ENCODE results near the gene LYPLA2. TPM values are rescaled to one million over a fixed set of nuclear protein-coding genes. Genes with fewer than 3 reads are reported as not detected.

The LYPLA2 gene
- polyA plus RNA-seq, 1 of the 3 experiments (the other 2 are of a cell fraction): 109 TPM

- TF ChIP-seq MEF2A (IDR thresholded peaks at IDR 0.05; ENCODE audit: borderline replicate concordance, low read depth): no peak
Measured at GRCh38 chr1:23751815-23752200, 39.1 kb upstream of the LYPLA2 start (continued).

- no peaks in the 10 kb centered on the region for H3K9me3 ChIP-seq
- 73% methylated on average over 1 of the region's 1 CpG for WGBS (ENCODE audit: low lambda C conversion rate)
Measured at GRCh38 chr1:23752909-23753308, 38.0 kb upstream of the LYPLA2 start.

GRCh38 chr1:23756676-23757075 lies 34.3 kb upstream of the LYPLA2 start:
- H3K4me2 ChIP-seq: no peak overlapping the region
- WGBS (ENCODE audit: low lambda C conversion rate): no CpG with 5 or more reads among the region's 3 CpGs
- H3K27me3 ChIP-seq (ENCODE audit: insufficient read depth): no peaks in the 10 kb centered on the region
- H4K20me1 ChIP-seq (ENCODE audit: insufficient read depth): peaks cover 31% of the 10 kb centered on the region; the same call in 1 of the 2 replicates
- peaks cover 89 to 93% of the 10 kb centered on the region in 2 experiments for H3K36me3 ChIP-seq (replicated peaks in 1 of 2; ENCODE audit: control insufficient read depth in 1 of 2, insufficient read depth in 2 of 2, low read length in 1 of 2)
- CTCF ChIA-PET: interaction anchor here (0.9 to 2.3 kb wide), 3 partner anchors 12 to 259 kb away, joined by 3 to 8 read pairs (median 3); no protein-coding TSS in a partner anchor
- H3K9me3 ChIP-seq: no peaks in the 10 kb centered on the region
- no peak overlapping the region for H3K9ac ChIP-seq
- no peak overlapping the region; a peak in 1 of 4 replicates for H3K27ac ChIP-seq (ENCODE audit: low read depth in 2 of 2, low read length in 1 of 2)
- peaks cover 5 to 10% of the 10 kb centered on the region in 2 experiments; a peak in 1 of 4 replicates for H3K4me1 ChIP-seq (ENCODE audit: control insufficient read depth in 1 of 2, insufficient read depth in 2 of 2, low read depth in 1 of 2, low read length in 1 of 2)
- POLR2A ChIA-PET: no interaction called here
- no peak overlapping the region for H3K4me3 ChIP-seq (ENCODE audit: low read depth in 2 of 2, low read length in 1 of 2)
- peaks cover 19% of the 10 kb centered on the region for H3F3A ChIP-seq (replicated peaks; ENCODE audit: insufficient read depth)
- H2AFZ ChIP-seq (ENCODE audit: low read depth): no peak overlapping the region
- DNase-seq: no peak
- peaks cover 26% of the 10 kb centered on the region for H3K79me2 ChIP-seq (ENCODE audit: insufficient read depth)
- no peaks in the 10 kb centered on the region for H3K9me2 ChIP-seq
- no peak for TF ChIP-seq USF1 (IDR thresholded peaks at IDR 0.05; ENCODE audit: borderline replicate concordance, low read depth)
- no peak for TF ChIP-seq SMC3 (IDR thresholded peaks at IDR 0.05; ENCODE audit: low read depth, low read length)
- TF ChIP-seq NRF1 (IDR thresholded peaks at IDR 0.05; ENCODE audit: low read depth, low read length): no peak
- TF ChIP-seq USF2 (IDR thresholded peaks at IDR 0.05; ENCODE audit: borderline replicate concordance, low read depth, low read length): no peak
- TF ChIP-seq GABPA (IDR thresholded peaks at IDR 0.05; ENCODE audit: low read depth): no peak
- TF ChIP-seq REST (IDR thresholded peaks at IDR 0.05; ENCODE audit: low read depth, low read length): no peak
- TF ChIP-seq TEAD4 (IDR thresholded peaks at IDR 0.05; ENCODE audit: borderline replicate concordance, insufficient read depth): no peak

More at GRCh38 chr1:23752909-23753308, 38.0 kb upstream of the LYPLA2 start:
- POLR2A ChIA-PET: no interaction called here
- peaks cover 0 to 10% of the 10 kb centered on the region in 2 experiments; a peak in 1 of 4 replicates for H3K4me1 ChIP-seq (ENCODE audit: control insufficient read depth in 1 of 2, insufficient read depth in 2 of 2, low read depth in 1 of 2, low read length in 1 of 2)
- no peak overlapping the region for H3K27ac ChIP-seq (ENCODE audit: low read depth in 2 of 2, low read length in 1 of 2)
- no peak overlapping the region for H3K4me2 ChIP-seq
- H3K79me2 ChIP-seq (ENCODE audit: insufficient read depth): peaks cover 59% of the 10 kb centered on the region
- H4K20me1 ChIP-seq (ENCODE audit: insufficient read depth): peaks cover 38% of the 10 kb centered on the region
- no peak overlapping the region for H3K4me3 ChIP-seq (ENCODE audit: low read depth in 2 of 2, low read length in 1 of 2)
- no peak overlapping the region for H2AFZ ChIP-seq (ENCODE audit: low read depth)
- no peaks in the 10 kb centered on the region for H3K27me3 ChIP-seq (ENCODE audit: insufficient read depth)
- DNase-seq: no peak
- H3K36me3 ChIP-seq (replicated peaks in 1 of 2; ENCODE audit: control insufficient read depth in 1 of 2, insufficient read depth in 2 of 2, low read length in 1 of 2): peaks cover 83 to 85% of the 10 kb centered on the region in 2 experiments
- CTCF ChIA-PET: interaction anchor here (1.0 to 4.0 kb wide), 6 partner anchors 10 to 256 kb away, joined by 4 to 12 read pairs (median 5); partner anchors contain the start of gene ELOA
- no peak for TF ChIP-seq TCF12 (IDR thresholded peaks at IDR 0.05)
- no peak for TF ChIP-seq REST (IDR thresholded peaks at IDR 0.05; ENCODE audit: low read depth, low read length)
- no peak for TF ChIP-seq RAD21 (IDR thresholded peaks at IDR 0.05; ENCODE audit: low read length)
- TF ChIP-seq TAF1 (IDR thresholded peaks at IDR 0.05; ENCODE audit: borderline replicate concordance, low read depth, low read length): no peak
- TF ChIP-seq RXRA (IDR thresholded peaks at IDR 0.05; ENCODE audit: borderline replicate concordance, low read depth): no peak
- TF ChIP-seq YY1 (IDR thresholded peaks at IDR 0.05; ENCODE audit: low read depth): no peak
- no peak for TF ChIP-seq ELF1 (IDR thresholded peaks at IDR 0.05)
- no peak for TF ChIP-seq GATA2 (CRISPR knock-in tag; IDR thresholded peaks at IDR 0.05)
- H3F3A ChIP-seq (replicated peaks; ENCODE audit: insufficient read depth): peaks cover 8% of the 10 kb centered on the region
- no peak overlapping the region for H3K9ac ChIP-seq
- H3K9me2 ChIP-seq: no peaks in the 10 kb centered on the region

Measured in SK-N-SH (cell line).